HG03103 (cell line): Measurements from ENCODE around the gene IFT27.
"Not testable (repeated sequence)": the region's sequence is repeated elsewhere in the genome, so short reads cannot be mapped to it uniquely, and the experiment has no call there.

Source experiments
- ATAC-seq: cut with Tn5 transposase; IDR thresholded peaks from one replicate; pipeline ENCODE4 v1.9.1; 2021; ENCODE audit warnings: low read depth; ENCODE audit not compliant: unreplicated experiment

The IFT27 gene

GRCh38 chr22:36746375-36746970 lies 29.4 kb downstream of the IFT27 start:
- no peak for ATAC-seq

GRCh38 chr22:36745301-36745995 lies 30.5 kb downstream of the IFT27 start:
- ATAC-seq: no peak

- ATAC-seq: no peak
Measured at GRCh38 chr22:36744791-36745190, 31.1 kb downstream of the IFT27 start.

- no peak for ATAC-seq
Measured at GRCh38 chr22:36744413-36744765, 31.5 kb downstream of the IFT27 start.

- no peak for ATAC-seq
Measured at GRCh38 chr22:36743591-36744412, 32.1 kb downstream of the IFT27 start.

GRCh38 chr22:36743011-36743410 lies 32.9 kb downstream of the IFT27 start:
- no peak for ATAC-seq

- no peak for ATAC-seq
Measured at GRCh38 chr22:36741968-36742367, 34.0 kb downstream of the IFT27 start.

- ATAC-seq: no peak
Measured at GRCh38 chr22:36741204-36741793, 34.6 kb downstream of the IFT27 start.

- ATAC-seq: no peak
Measured at GRCh38 chr22:36740716-36741115, 35.2 kb downstream of the IFT27 start.

GRCh38 chr22:36739185-36739584 lies 36.7 kb downstream of the IFT27 start:
- ATAC-seq: no peak

- no peak for ATAC-seq
Measured at GRCh38 chr22:36738416-36739020, 37.4 kb downstream of the IFT27 start.

GRCh38 chr22:36737776-36738175 lies 38.1 kb downstream of the IFT27 start:
- no peak for ATAC-seq

GRCh38 chr22:36736701-36737320 lies 39.1 kb downstream of the IFT27 start:
- ATAC-seq: no peak

GRCh38 chr22:36734171-36735058 lies 41.5 kb downstream of the IFT27 start:
- no peak for ATAC-seq

- no peak for ATAC-seq
Measured at GRCh38 chr22:36733271-36733670, 42.6 kb downstream of the IFT27 start.

- ATAC-seq: no peak
Measured at GRCh38 chr22:36732609-36733008, 43.3 kb downstream of the IFT27 start.

GRCh38 chr22:36731916-36732315 lies 44.0 kb downstream of the IFT27 start:
- ATAC-seq: no peak

GRCh38 chr22:36731321-36731720 lies 44.6 kb downstream of the IFT27 start:
- not testable (repeated sequence) for ATAC-seq

GRCh38 chr22:36730176-36730858 lies 45.6 kb downstream of the IFT27 start:
- no peak for ATAC-seq
